GM12872 (cell line): ENCODE results near the gene LDLRAD4.

Experiments
- CTCF ChIP-seq: IDR thresholded peaks from 3 replicates; pipeline ENCODE4 v1.5.1; 2011; ENCODE audit warnings: low read depth, mild to moderate bottlenecking, low read length, moderate library complexity; ENCODE audit not compliant: insufficient read depth

LDLRAD4 gene

GRCh38 chr18:13450289-13451212 lies 232.0 kb downstream of the LDLRAD4 start:
- no peak for TF ChIP-seq CTCF

- TF ChIP-seq CTCF = no peak
Observed at GRCh38 chr18:13451213-13451540, 232.6 kb downstream of the LDLRAD4 start.

GRCh38 chr18:13451661-13452387 lies 233.3 kb downstream of the LDLRAD4 start:
- no peak for TF ChIP-seq CTCF

- TF ChIP-seq CTCF = no peak
Observed at GRCh38 chr18:13452388-13452811, 233.8 kb downstream of the LDLRAD4 start.

GRCh38 chr18:13452871-13453680 lies 234.5 kb downstream of the LDLRAD4 start:
- no peak for TF ChIP-seq CTCF

GRCh38 chr18:13453714-13454113 lies 235.2 kb downstream of the LDLRAD4 start:
- TF ChIP-seq CTCF = no peak
